Mucosa of stomach (tissue), 1 donor: ENCODE data around the gene SLC26A3.

Experiments
- H3K27me3 ChIP-seq: one replicate; pipeline ENCODE4 v1.7.0; 2013; ENCODE audit warnings: mild to moderate bottlenecking, low read length; ENCODE audit not compliant: control insufficient read depth, insufficient read depth
- H3K36me3 ChIP-seq: one replicate; pipeline ENCODE4 v1.7.0; 2013; ENCODE audit warnings: low read length; ENCODE audit not compliant: control insufficient read depth, insufficient read depth
- H3K4me1 ChIP-seq: one replicate; pipeline ENCODE4 v1.7.0; 2013; ENCODE audit warnings: mild to moderate bottlenecking, low read length; ENCODE audit not compliant: control insufficient read depth, insufficient read depth
- H3K4me3 ChIP-seq: one replicate; pipeline ENCODE4 v1.7.0; 2013; ENCODE audit warnings: low read length
- H3K9ac ChIP-seq: one replicate; pipeline ENCODE4 v1.7.0; 2013; ENCODE audit warnings: mild to moderate bottlenecking, low read length, moderate library complexity
- H3K9me3 ChIP-seq: one replicate; pipeline ENCODE4 v1.7.0; 2013; ENCODE audit warnings: mild to moderate bottlenecking, low read length, moderate library complexity; ENCODE audit not compliant: control insufficient read depth
- donor health status: Pancreatic carcinoma.

SLC26A3 gene

GRCh38 chr7:107778283-107778682, 24.7 kb downstream of the SLC26A3 start:
- Histone ChIP-seq H3K9me3 (no peaks in the 10 kb centered on the region), H3K36me3 (no peaks in the 10 kb centered on the region), H3K9ac (no peak overlapping the region), H3K4me1 (no peaks in the 10 kb centered on the region), H3K27me3 (no peaks in the 10 kb centered on the region), H3K4me3 (no peak overlapping the region)

GRCh38 chr7:107777702-107778101, 25.3 kb downstream of the SLC26A3 start:
- Histone ChIP-seq H3K9ac (no peak overlapping the region), H3K4me1 (no peaks in the 10 kb centered on the region), H3K9me3 (no peaks in the 10 kb centered on the region), H3K27me3 (no peaks in the 10 kb centered on the region), H3K4me3 (no peak overlapping the region), H3K36me3 (no peaks in the 10 kb centered on the region)

GRCh38 chr7:107773027-107773426, 30.0 kb downstream of the SLC26A3 start:
- no peaks in the 10 kb centered on the region for H3K4me1 ChIP-seq
- H3K4me3 ChIP-seq, result no peak overlapping the region
- no peaks in the 10 kb centered on the region for H3K36me3 ChIP-seq
- no peaks in the 10 kb centered on the region for H3K9me3 ChIP-seq
- no peaks in the 10 kb centered on the region for H3K27me3 ChIP-seq
- H3K9ac ChIP-seq, result no peak overlapping the region

- H3K36me3 ChIP-seq, result no peaks in the 10 kb centered on the region
- no peak overlapping the region for H3K9ac ChIP-seq
- H3K27me3 ChIP-seq, result no peaks in the 10 kb centered on the region
- H3K4me3 ChIP-seq, result no peak overlapping the region
- no peaks in the 10 kb centered on the region for H3K9me3 ChIP-seq
- H3K4me1 ChIP-seq, result no peaks in the 10 kb centered on the region
Observed at GRCh38 chr7:107768263-107768662, 34.8 kb downstream of the SLC26A3 start.

GRCh38 chr7:107767391-107767790, 35.6 kb downstream of the SLC26A3 start:
- no peak overlapping the region for H3K9ac ChIP-seq
- no peaks in the 10 kb centered on the region for H3K27me3 ChIP-seq
- no peaks in the 10 kb centered on the region for H3K9me3 ChIP-seq
- no peak overlapping the region for H3K4me3 ChIP-seq
- H3K4me1 ChIP-seq, result no peaks in the 10 kb centered on the region
- H3K36me3 ChIP-seq, result no peaks in the 10 kb centered on the region

GRCh38 chr7:107758667-107759066, 44.4 kb downstream of the SLC26A3 start:
- no peaks in the 10 kb centered on the region for H3K27me3 ChIP-seq
- no peaks in the 10 kb centered on the region for H3K9me3 ChIP-seq
- H3K4me3 ChIP-seq, result no peak overlapping the region
- H3K4me1 ChIP-seq, result no peaks in the 10 kb centered on the region
- H3K36me3 ChIP-seq, result no peaks in the 10 kb centered on the region
- no peak overlapping the region for H3K9ac ChIP-seq

- Histone ChIP-seq H3K36me3 (peaks cover 4% of the 10 kb centered on the region), H3K27me3 (no peaks in the 10 kb centered on the region), H3K9ac (no peak overlapping the region), H3K9me3 (no peaks in the 10 kb centered on the region), H3K4me1 (no peaks in the 10 kb centered on the region), H3K4me3 (no peak overlapping the region)
Observed at GRCh38 chr7:107754642-107755041, 48.4 kb downstream of the SLC26A3 start.

GRCh38 chr7:107751113-107751512, 51.9 kb downstream of the SLC26A3 start:
- Histone ChIP-seq H3K9me3 (no peaks in the 10 kb centered on the region), H3K4me3 (no peak overlapping the region), H3K4me1 (no peaks in the 10 kb centered on the region), H3K9ac (no peak overlapping the region), H3K27me3 (no peaks in the 10 kb centered on the region), H3K36me3 (peaks cover 4% of the 10 kb centered on the region)

- Histone ChIP-seq H3K27me3 (no peaks in the 10 kb centered on the region), H3K9ac (no peak overlapping the region), H3K4me1 (peaks cover 15% of the 10 kb centered on the region), H3K4me3 (no peak overlapping the region), H3K9me3 (no peaks in the 10 kb centered on the region), H3K36me3 (no peaks in the 10 kb centered on the region)
Observed at GRCh38 chr7:107746006-107746405, 57.0 kb downstream of the SLC26A3 start.

GRCh38 chr7:107744345-107744750, 58.7 kb downstream of the SLC26A3 start:
- H3K9me3 ChIP-seq, result no peaks in the 10 kb centered on the region
- H3K36me3 ChIP-seq, result no peaks in the 10 kb centered on the region
- peak overlapping the region; percentile 97 for H3K9ac ChIP-seq
- peaks cover 15% of the 10 kb centered on the region for H3K4me1 ChIP-seq
- H3K27me3 ChIP-seq, result no peaks in the 10 kb centered on the region
- peak overlapping the region; percentile 98 for H3K4me3 ChIP-seq

GRCh38 chr7:107743567-107744344, 59.3 kb downstream of the SLC26A3 start, which contains the start of gene CBLL1:
TSS of gene CBLL1 (plus strand) at chr7:107744142. CDS start at chr7:107744164, 22 bp downstream.
- Histone ChIP-seq H3K4me3 (peak within 1 kb of the TSS; percentile 98), H3K4me1 (peaks cover 15% of the 10 kb centered on the region), H3K9ac (peak within 1 kb of the TSS; percentile 97), H3K9me3 (no peaks in the 10 kb centered on the region), H3K36me3 (no peaks in the 10 kb centered on the region), H3K27me3 (no peaks in the 10 kb centered on the region)

- H3K4me3 ChIP-seq, result peak overlapping the region; percentile 98
- no peaks in the 10 kb centered on the region for H3K27me3 ChIP-seq
- H3K9ac ChIP-seq, result peak overlapping the region; percentile 97
- no peaks in the 10 kb centered on the region for H3K9me3 ChIP-seq
- no peaks in the 10 kb centered on the region for H3K36me3 ChIP-seq
- peaks cover 15% of the 10 kb centered on the region for H3K4me1 ChIP-seq
Observed at GRCh38 chr7:107742678-107743566, 60.1 kb downstream of the SLC26A3 start.
